IMR-90 (cell line): ENCODE measurements around the gene TNIP1. TPM values are rescaled to one million over a fixed set of nuclear protein-coding genes. Genes with fewer than 3 reads are reported as not detected.

Source experiments
- ATAC-seq: fragments of 200-7000 bp; cut with Tn5 transposase; 2 replicates; pipeline ENCODE4 v1.9.1; 2020; ENCODE audit warnings: low read depth, mild to moderate bottlenecking, moderate library complexity
- BruUV-seq: library from RNA; stranded (reverse); fragments of 400-500 nt; replicated peaks from 2 replicates; lab custom pipeline; 2021; lab: Mats Ljungman, UMichigan
- CTCF ChIA-PET: fragments of 300-600 bp; formaldehyde crosslinking; extraction: SDS; loops from one replicate; lab custom pipeline; 2021; ENCODE audit warnings: antibody characterized with exemption; lab: Yijun Ruan, JAX
- POLR2A ChIA-PET: fragments of 300-600 bp; sonication (Branson Sonifier 250); formaldehyde crosslinking; loops from one replicate; lab custom pipeline; 2022; ENCODE audit warnings: antibody characterized with exemption; ENCODE audit not compliant: unreplicated experiment; lab: Charles Lee
- DNase-seq: peaks from one replicate; pipeline ENCODE4 v3.0.0; 2013
- H2AFZ ChIP-seq: replicated peaks from 2 replicates; pipeline ENCODE3; 2013; ENCODE audit warnings: low read length, mild to moderate bottlenecking; ENCODE audit not compliant: poor library complexity
- H2AK5ac ChIP-seq: 2 replicates; pipeline ENCODE4 v1.6.1; 2013; ENCODE audit warnings: low read depth, low read length, inconsistent platforms
- H2AK9ac ChIP-seq: replicated peaks from 2 replicates; pipeline ENCODE3; 2013; ENCODE audit warnings: mild to moderate bottlenecking, low read depth, low read length, moderate library complexity; ENCODE audit not compliant: poor library complexity
- H2BK120ac ChIP-seq: 2 replicates; pipeline ENCODE4 v1.6.1; 2013; ENCODE audit warnings: low read depth, low read length, inconsistent platforms
- H2BK15ac ChIP-seq: 3 replicates; pipeline ENCODE4 v1.6.1; 2013; ENCODE audit warnings: low read depth, low read length, inconsistent platforms
- H2BK20ac ChIP-seq: 2 replicates; pipeline ENCODE4 v1.6.1; 2013; ENCODE audit warnings: low read depth, mild to moderate bottlenecking, inconsistent platforms, low read length, moderate library complexity
- H2BK5ac ChIP-seq: 2 replicates; pipeline ENCODE4 v1.6.1; 2013; ENCODE audit warnings: mild to moderate bottlenecking, low read depth, low read length, inconsistent platforms; ENCODE audit not compliant: poor library complexity, severe bottlenecking
- H3K14ac ChIP-seq: replicated peaks from 2 replicates; pipeline ENCODE4 v1.6.1; 2013; ENCODE audit warnings: low read depth, low read length, inconsistent platforms
- H3K18ac ChIP-seq: 2 replicates; pipeline ENCODE4 v1.6.1; 2013; ENCODE audit warnings: low read depth, low read length, control low read depth
- H3K23ac ChIP-seq: 2 replicates; pipeline ENCODE4 v1.6.1; 2013; ENCODE audit warnings: low read depth, low read length, inconsistent platforms
- H3K27ac ChIP-seq: 2 replicates; pipeline ENCODE4 v1.5.1; 2013; ENCODE audit warnings: mild to moderate bottlenecking, control low read depth, low read length; ENCODE audit not compliant: insufficient read depth
- H3K27me3 ChIP-seq: 2 replicates; pipeline ENCODE4 v1.6.1; 2013; ENCODE audit warnings: low read length; ENCODE audit not compliant: control insufficient read depth, insufficient read depth
- H3K36me3 ChIP-seq: 2 replicates; pipeline ENCODE4 v1.6.1; 2013; ENCODE audit warnings: low read length, mixed read lengths; ENCODE audit not compliant: control insufficient read depth, insufficient read depth
- H3K4ac ChIP-seq: 2 replicates; pipeline ENCODE4 v1.6.1; 2013; ENCODE audit warnings: low read depth, low read length, inconsistent platforms
- H3K4me1 ChIP-seq: 2 replicates; pipeline ENCODE4 v1.6.1; 2013; ENCODE audit warnings: low read length, mixed read lengths; ENCODE audit not compliant: control insufficient read depth, insufficient read depth
- H3K4me2 ChIP-seq: 2 replicates; pipeline ENCODE4 v1.6.1; 2013; ENCODE audit warnings: low read depth, mild to moderate bottlenecking, control low read depth, low read length, moderate library complexity
- H3K4me3 ChIP-seq: 2 replicates; pipeline ENCODE4 v1.5.1; 2013; ENCODE audit warnings: low read depth, mild to moderate bottlenecking, control low read depth, low read length, moderate library complexity; ENCODE audit not compliant: insufficient read depth
- H3K56ac ChIP-seq: 2 replicates; pipeline ENCODE4 v1.6.1; 2013; ENCODE audit warnings: low read length, inconsistent platforms; ENCODE audit not compliant: insufficient read depth; ENCODE audit errors: extremely low read depth
- H3K79me1 ChIP-seq, 2 experiments: 2 replicates each; pipeline ENCODE4 v1.6.1; 2013; ENCODE audit warnings: low read length in 2 of 2, inconsistent platforms in 1 of 2, low read depth in 1 of 2
- H3K9ac ChIP-seq: 2 replicates; pipeline ENCODE4 v1.6.1; 2013; ENCODE audit warnings: low read depth, low read length, control low read depth
- H3K9me1 ChIP-seq: 2 replicates; pipeline ENCODE4 v1.6.1; 2013; ENCODE audit warnings: low read length, inconsistent platforms; ENCODE audit not compliant: insufficient read depth
- H3K9me3 ChIP-seq: 2 replicates; pipeline ENCODE4 v1.6.1; 2013; ENCODE audit warnings: low read length; ENCODE audit not compliant: control insufficient read depth, insufficient read depth
- H4K20me1 ChIP-seq: 2 replicates; pipeline ENCODE4 v1.6.1; 2013; ENCODE audit warnings: low read length, inconsistent platforms; ENCODE audit not compliant: insufficient read depth
- H4K5ac ChIP-seq: 2 replicates; pipeline ENCODE4 v1.6.1; 2013; ENCODE audit warnings: mild to moderate bottlenecking, low read depth, low read length, control low read depth
- H4K8ac ChIP-seq, 2 experiments: 2 replicates each; pipeline ENCODE4 v1.6.1; 2013; ENCODE audit warnings: low read depth in 2 of 2, low read length in 2 of 2, control low read depth in 1 of 2, inconsistent platforms in 1 of 2
- H4K91ac ChIP-seq: 2 replicates; pipeline ENCODE4 v1.6.1; 2013; ENCODE audit warnings: low read depth, low read length, inconsistent platforms; ENCODE audit not compliant: insufficient read depth
- CEBPB ChIP-seq: IDR thresholded peaks from 2 replicates; pipeline ENCODE4 v1.6.1; 2012; ENCODE audit warnings: low read depth, low read length, improper control_type of control experiment
- CHD1 ChIP-seq: IDR thresholded peaks from 2 replicates; pipeline ENCODE4 v1.6.1; 2012; ENCODE audit warnings: low read depth, low read length, improper control_type of control experiment
- FOS ChIP-seq: fragments of 150-350 bp; IDR thresholded peaks from 2 replicates; pipeline ENCODE4 v1.6.1; 2016; ENCODE audit warnings: low read depth, low read length
- MAFK ChIP-seq: IDR thresholded peaks from 2 replicates; pipeline ENCODE4 v1.6.1; 2012; ENCODE audit warnings: low read depth, low read length, improper control_type of control experiment
- MAZ ChIP-seq: IDR thresholded peaks from 2 replicates; pipeline ENCODE4 v1.6.1; 2012; ENCODE audit warnings: low read depth, mild to moderate bottlenecking, low read length, improper control_type of control experiment, moderate library complexity, borderline replicate concordance
- MXI1 ChIP-seq: IDR thresholded peaks from 2 replicates; pipeline ENCODE4 v1.6.1; 2012; ENCODE audit warnings: low read depth, mild to moderate bottlenecking, low read length, moderate library complexity, borderline replicate concordance
- POLR2A ChIP-seq: IDR thresholded peaks from 2 replicates; pipeline ENCODE4 v1.6.1; 2012; ENCODE audit warnings: mild to moderate bottlenecking, low read depth, low read length
- RAD21 ChIP-seq: IDR thresholded peaks from 2 replicates; pipeline ENCODE4 v1.6.1; 2012; ENCODE audit warnings: low read length, improper control_type of control experiment
- WGBS, 2 experiments: methylation state at CpG; one replicate each; pipeline versions ENCODE4 v1.1.5 to v1.1.7; 2013; ENCODE audit warnings: missing lambda C conversion rate in 2 of 2; ENCODE audit not compliant: insufficient read length in 1 of 2; ENCODE audit errors: extremely low coverage in 2 of 2; 5-methylcytosine and 5-hydroxymethylcytosine counted together
- dilution Hi-C: fragments of 300-500 bp; cut with HindIII; formaldehyde crosslinking; loops from one replicate; pipeline ENCODE4 v1.14.3; 2018; ENCODE audit warnings: low sequenced_read_pairs; ENCODE audit not compliant: unreplicated experiment
- in situ Hi-C: fragments of 300-500 bp; cut with MboI; formaldehyde crosslinking; loops from 3 replicates; pipeline ENCODE4 v1.14.3; 2019; ENCODE audit warnings: low sequenced_read_pairs, inconsistent platforms, mixed read lengths
- intact Hi-C: fragments of 100-400 bp; cut with micrococcal nuclease; formaldehyde crosslinking; loops from 2 replicates; pipeline ENCODE4 v1.10.0; 2022
- polyA plus RNA-seq, 3 experiments: library from polyadenylated mRNA; depleted of rRNA; stranded (reverse); fragments of >200 nt; gene quantifications; 2 replicates each; pipeline ENCODE4 v1.2.3, GENCODE V29; 2012; ENCODE audit warnings: low replicate concordance in 1 of 3
- total RNA-seq: library from RNA; depleted of rRNA; stranded (reverse); fragments of >200 nt; gene quantifications from 2 replicates; pipeline ENCODE4 v1.2.3, GENCODE V29; 2012

TNIP1 gene
- total and polyA plus RNA-seq, 2 of the 4 experiments (the other 2 are of a cell fraction): 63.8 to 92.8 TPM

- TF ChIP-seq CEBPB (no peak), MXI1 (no peak), CHD1 (no peak), POLR2A (no peak)
Measured at GRCh38 chr5:151107084-151107483, 26.2 kb upstream of the TNIP1 start (continued).

GRCh38 chr5:151106509-151106908 is 25.7 kb upstream of the TNIP1 start:
- no peak for DNase-seq
- Histone ChIP-seq H3K9ac (no peak overlapping the region), H3K9me3 (no peaks in the 10 kb centered on the region), H4K91ac (no peak overlapping the region), H3K14ac (no peak overlapping the region), H4K20me1 (peaks cover 10% of the 10 kb centered on the region; the same call in 1 of the 2 replicates), H3K9me1 (peaks cover 30% of the 10 kb centered on the region), H2BK20ac (no peak overlapping the region), H2BK120ac (no peak overlapping the region), H3K4ac (no peak overlapping the region), H2BK5ac (no peak overlapping the region), H3K27me3 (no peaks in the 10 kb centered on the region), H3K79me1 (peaks cover 33 to 64% of the 10 kb centered on the region in 2 experiments), H2BK15ac (no peak overlapping the region), H4K5ac (no peak overlapping the region), H3K18ac (no peak overlapping the region), H3K36me3 (peaks cover 79% of the 10 kb centered on the region), H3K4me2 (no peak overlapping the region), H2AK5ac (no peak overlapping the region), H2AK9ac (no peak overlapping the region), H3K23ac (no peak overlapping the region), H3K27ac (no peak overlapping the region), H2AFZ (no peak overlapping the region), H3K4me1 (peaks cover 16% of the 10 kb centered on the region), H3K4me3 (no peak overlapping the region), H3K56ac (no peak overlapping the region), H4K8ac (no peak overlapping the region)
- no CpG with 5 or more reads among the region's 2 CpGs for WGBS, 2 experiments
- dilution Hi-C loops (no loop called here), intact Hi-C loops (no loop called here), in situ Hi-C loops (no loop called here)
- no peak for ATAC-seq
- TF ChIP-seq FOS: no peak
- no peak for TF ChIP-seq MXI1
- TF ChIP-seq MAFK: no peak
- no peak for TF ChIP-seq MAZ
- no peak for TF ChIP-seq CHD1
- TF ChIP-seq RAD21: no peak
- ChIA-PET POLR2A (no interaction called here), CTCF (no interaction called here)
- no TSS peak for BruUV-seq
